ENCODE results near the gene IL4R.

GRCh38 chr16:27404163-27404823 lies 90.5 kb downstream of the IL4R start:
- TF ChIP-seq CTCF (conservative IDR thresholded peaks at IDR 0.05; ENCODE audit: low read depth, low read length), result no peak
- no peak for TF ChIP-seq EZH2phosphoT487 (IDR thresholded peaks at IDR 0.05; ENCODE audit: borderline replicate concordance, low read length)

All from PC-3 (cell line).